Uterus (tissue), 4 donors: ENCODE data around the gene MYPN. TPM values are rescaled to one million over a fixed set of nuclear protein-coding genes. Genes with fewer than 3 reads are reported as not detected.

Source experiments
- DNase-seq, 2 donors: peaks; one replicate each; pipeline ENCODE4 v3.0.0-alpha.2; 2019 to 2020
- H3K27ac ChIP-seq, 2 donors: fragments of 200-600 bp; sonication (generic); 1 replicate in 1 of 2; 2 replicates in 1 of 2; pipeline ENCODE4 v1.5.1; 2016 to 2018
- H3K27me3 ChIP-seq, 2 donors: fragments of 200-600 bp; sonication (generic); one replicate each; pipeline ENCODE4 v1.5.1; 2018 to 2019; ENCODE audit warnings: control low read depth in 1 of 2
- H3K36me3 ChIP-seq, 2 donors: fragments of 200-600 bp; sonication (generic); one replicate each; pipeline ENCODE4 v1.5.1; 2019; ENCODE audit warnings: control low read depth in 1 of 2
- H3K4me1 ChIP-seq, 2 donors: fragments of 200-600 bp; sonication (generic); one replicate each; pipeline ENCODE4 v1.5.1; 2018 to 2019; ENCODE audit warnings: control low read depth in 1 of 2
- H3K4me3 ChIP-seq, 2 donors: fragments of 200-600 bp; sonication (generic); 1 replicate in 1 of 2; 2 replicates in 1 of 2; pipeline ENCODE4 v1.5.1; 2018 to 2019; ENCODE audit warnings: mild to moderate bottlenecking in 1 of 2
- H3K9me3 ChIP-seq, 2 donors: fragments of 200-600 bp; sonication (generic); one replicate each; pipeline ENCODE4 v1.5.1; 2019; ENCODE audit warnings: control low read depth in 1 of 2
- CTCF ChIP-seq, 4 experiments: fragments of 200-600 bp in 2 of 4; fragments of 450-650 bp in 2 of 4; sonication (generic) in 2 of 4; IDR thresholded peaks; one replicate each; pipeline ENCODE4 v1.5.1; 2016 to 2019; ENCODE audit warnings: antibody characterized with exemption in 4 of 4, mild to moderate bottlenecking in 2 of 4, moderate library complexity in 1 of 4
- POLR2A ChIP-seq, 2 donors: fragments of 450-650 bp; IDR thresholded peaks; one replicate each; pipeline ENCODE4 v1.6.1; 2016; ENCODE audit warnings: antibody characterized with exemption in 2 of 2, mild to moderate bottlenecking in 1 of 2, moderate library complexity in 1 of 2
- intact Hi-C: fragments of 100-400 bp; cut with DNase I; formaldehyde crosslinking; loops from one replicate; pipeline ENCODE4 v1.15.1; 2023; ENCODE audit warnings: low total_unique reads
- total RNA-seq, 4 donors: library from RNA; depleted of rRNA in 3 of 4; stranded (reverse); fragments of >200 nt in 3 of 4; gene quantifications; one replicate each; pipeline versions ENCODE4 v1.1.0 to v1.2.4, GENCODE V29; 2014 to 2023
- donor health status: DM: yes; HTN: yes; CAD: no.

Gene MYPN
- total RNA-seq, 4 donors from 2014 or later: not detected

DNA sequence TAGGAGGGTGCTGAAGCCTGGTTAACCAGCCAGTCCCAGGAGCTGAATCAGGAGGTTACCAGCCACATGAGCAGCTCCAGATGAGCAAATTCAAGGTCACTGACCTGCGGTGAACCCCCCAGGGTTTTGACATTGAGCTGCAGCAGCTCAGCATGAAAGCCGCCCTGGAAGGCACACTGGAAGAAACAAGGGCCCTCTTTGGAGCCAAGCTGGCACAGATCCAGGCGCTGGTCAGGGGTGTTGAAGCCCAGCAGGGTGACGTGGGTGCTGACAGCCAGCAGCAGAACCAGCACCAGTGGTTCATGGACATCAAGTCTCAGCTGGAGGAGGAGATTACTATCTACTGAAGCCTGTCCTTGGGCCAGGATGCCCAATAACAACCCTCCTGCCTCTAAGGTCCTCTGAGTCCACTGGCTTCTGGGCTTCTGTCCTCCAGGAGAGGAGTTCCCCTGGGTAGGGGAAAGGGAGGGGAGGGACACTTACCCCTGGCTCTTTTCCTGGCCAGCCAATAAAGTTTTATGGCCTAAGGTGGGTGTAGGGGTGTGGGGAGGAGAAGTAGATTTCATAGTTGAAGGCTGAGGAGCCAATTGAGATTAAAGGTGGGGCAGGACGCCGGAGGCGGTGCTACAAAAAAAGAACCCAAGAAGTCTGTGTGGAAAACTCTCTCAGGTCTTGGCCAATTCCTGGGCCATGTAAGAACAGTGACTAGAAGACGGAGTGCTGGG lies 152.0 kb downstream of the MYPN start:
- H3K4me1 ChIP-seq: no peaks in the 10 kb centered on the region
- no peak for TF ChIP-seq CTCF (IDR thresholded peaks at IDR 0.05)
- TF ChIP-seq POLR2A (IDR thresholded peaks at IDR 0.05): no peak
- intact Hi-C loops: no loop called here
- peak in 1 of 2 donors; percentile 28 for DNase-seq
- no peaks in the 10 kb centered on the region for H3K9me3 ChIP-seq
- H3K4me3 ChIP-seq: no peak overlapping the region
- no peaks in the 10 kb centered on the region for H3K36me3 ChIP-seq
- no peak overlapping the region for H3K27ac ChIP-seq
- H3K27me3 ChIP-seq: no peaks in the 10 kb centered on the region

Other genes starting within 250 kb of the MYPN start
- gene SIRT1, start 224.8 kb upstream of the MYPN start, total RNA-seq: 10 to 100 TPM in 3 of 4 donors, 1 to 10 TPM in 1; 9.5 to 47.7 (median 37.1) TPM
- 100 to 1,000 TPM in 1 of 4 donors, 10 to 100 TPM in 3; 31.8 to 119 (median 56.2) TPM for gene HERC4, start 34.2 kb upstream of the MYPN start, total RNA-seq
- not detected for gene ATOH7, start 122.6 kb downstream of the MYPN start, total RNA-seq
- 100 to 1,000 TPM in 1 of 4 donors, 10 to 100 TPM in 3; 30.0 to 144 (median 63.7) TPM for gene HNRNPH3, start 222.6 kb downstream of the MYPN start, total RNA-seq
- 10 to 100 TPM in 1 of 4 donors, 1 to 10 TPM in 2, under 1 TPM in 1; 0.88 to 14.0 (median 7.1) TPM for gene PBLD, start 223.4 kb downstream of the MYPN start, total RNA-seq